Chondrocyte (in vitro differentiated cells): ENCODE data around the gene ANKUB1. TPM values are rescaled to one million over a fixed set of nuclear protein-coding genes. Genes with fewer than 3 reads are reported as not detected.

Experiments
- DNase-seq: peaks from one replicate; pipeline ENCODE4 v3.0.0; 2021; ENCODE audit warnings: mixed read lengths, low spot score
- H3K27ac Mint-ChIP-seq: one replicate; pipeline ENCODE4 v1.8.0; 2021; ENCODE audit warnings: mild to moderate bottlenecking, moderate library complexity, mixed read lengths; ENCODE audit not compliant: unreplicated experiment
- H3K27me3 Mint-ChIP-seq: 2 replicates; pipeline ENCODE4 v1.8.0; 2021; ENCODE audit warnings: low read depth, mixed read lengths
- H3K36me3 Mint-ChIP-seq: 2 replicates; pipeline ENCODE4 v1.8.0; 2021; ENCODE audit warnings: low read depth, mixed read lengths
- H3K4me1 Mint-ChIP-seq: 2 replicates; pipeline ENCODE4 v1.8.0; 2021; ENCODE audit warnings: low read depth, mild to moderate bottlenecking, mixed read lengths
- H3K4me3 Mint-ChIP-seq: one replicate; pipeline ENCODE4 v1.8.0; 2021; ENCODE audit warnings: mild to moderate bottlenecking, moderate library complexity, mixed read lengths; ENCODE audit not compliant: unreplicated experiment
- H3K9me3 Mint-ChIP-seq: 2 replicates; pipeline ENCODE4 v1.8.0; 2021; ENCODE audit warnings: low read depth, mixed read lengths
- total RNA-seq: library from RNA; stranded (reverse); gene quantifications from 3 replicates; pipeline ENCODE4 v1.2.1, GENCODE V29; 2021
- TF ChIP-seq, protein P1 (sequence below): fragments of 200-600 bp; sonication (generic); IDR thresholded peaks from 2 replicates; pipeline ENCODE4 v1.5.0; 2021; ENCODE audit warnings: antibody characterized with exemption, mild to moderate bottlenecking, moderate library complexity

ANKUB1 gene
- total RNA-seq, 1 donor from 2014 or later, result not detected

DNA sequence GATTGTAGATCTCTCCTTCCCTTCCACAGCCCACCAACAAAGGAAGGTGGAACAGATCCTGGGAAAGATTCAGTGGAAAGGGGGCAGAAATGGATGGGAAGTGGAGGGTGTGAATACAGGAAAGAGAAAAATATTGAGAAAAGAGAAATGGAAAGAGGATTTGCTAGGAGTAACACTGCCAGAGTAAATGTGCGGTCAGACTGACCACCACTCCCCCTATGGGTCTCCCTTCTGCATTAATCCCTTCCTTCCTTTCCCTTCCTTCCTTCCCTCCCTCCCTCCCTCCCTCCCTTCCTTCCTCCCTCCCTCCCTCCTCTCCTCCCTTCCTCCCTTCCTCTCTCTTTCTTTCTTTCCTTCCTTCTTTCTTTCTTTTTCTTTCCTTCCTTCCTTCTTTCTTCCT lies 28.1 kb downstream of the ANKUB1 start:
- H3K27me3 Mint-ChIP-seq, result peaks cover 16% of the 10 kb centered on the region
- TF ChIP-seq, protein P1, sequence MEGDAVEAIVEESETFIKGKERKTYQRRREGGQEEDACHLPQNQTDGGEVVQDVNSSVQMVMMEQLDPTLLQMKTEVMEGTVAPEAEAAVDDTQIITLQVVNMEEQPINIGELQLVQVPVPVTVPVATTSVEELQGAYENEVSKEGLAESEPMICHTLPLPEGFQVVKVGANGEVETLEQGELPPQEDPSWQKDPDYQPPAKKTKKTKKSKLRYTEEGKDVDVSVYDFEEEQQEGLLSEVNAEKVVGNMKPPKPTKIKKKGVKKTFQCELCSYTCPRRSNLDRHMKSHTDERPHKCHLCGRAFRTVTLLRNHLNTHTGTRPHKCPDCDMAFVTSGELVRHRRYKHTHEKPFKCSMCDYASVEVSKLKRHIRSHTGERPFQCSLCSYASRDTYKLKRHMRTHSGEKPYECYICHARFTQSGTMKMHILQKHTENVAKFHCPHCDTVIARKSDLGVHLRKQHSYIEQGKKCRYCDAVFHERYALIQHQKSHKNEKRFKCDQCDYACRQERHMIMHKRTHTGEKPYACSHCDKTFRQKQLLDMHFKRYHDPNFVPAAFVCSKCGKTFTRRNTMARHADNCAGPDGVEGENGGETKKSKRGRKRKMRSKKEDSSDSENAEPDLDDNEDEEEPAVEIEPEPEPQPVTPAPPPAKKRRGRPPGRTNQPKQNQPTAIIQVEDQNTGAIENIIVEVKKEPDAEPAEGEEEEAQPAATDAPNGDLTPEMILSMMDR, result no peak

DNA sequence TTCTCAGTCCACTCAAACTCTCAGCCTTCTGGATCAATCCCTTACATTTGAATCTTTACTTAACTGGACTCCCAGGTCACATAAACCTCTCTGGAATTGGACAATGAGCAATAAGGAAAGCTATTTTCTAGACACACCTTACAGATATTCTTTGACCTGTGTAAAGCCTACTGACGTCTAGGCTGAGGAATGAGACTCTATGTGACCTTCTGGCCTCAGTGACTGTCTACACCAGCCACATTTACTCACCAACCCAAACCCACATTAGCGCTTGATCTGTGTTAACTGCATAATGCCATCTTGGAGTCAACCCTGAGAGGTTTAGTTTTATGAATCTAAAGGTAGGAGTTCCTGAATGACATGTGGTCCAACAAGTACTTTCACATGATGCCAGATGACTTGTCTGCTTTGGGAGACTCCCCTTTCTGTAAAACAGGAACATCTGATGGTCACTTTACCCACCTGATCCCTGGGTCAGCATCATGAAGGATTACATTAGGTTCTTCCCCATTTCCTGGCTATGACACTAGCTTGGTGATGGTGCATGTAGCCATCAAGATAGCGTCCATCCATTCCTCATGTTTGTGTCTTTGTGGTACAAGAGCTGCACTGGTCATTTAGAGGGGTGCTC lies 28.7 kb downstream of the ANKUB1 start:
- Mint-ChIP-seq H3K4me3 (no peak overlapping the region), H3K27me3 (peaks cover 18% of the 10 kb centered on the region), H3K36me3 (no peaks in the 10 kb centered on the region), H3K4me1 (no peaks in the 10 kb centered on the region), H3K9me3 (no peaks in the 10 kb centered on the region), H3K27ac (no peak overlapping the region)
- no peak for DNase-seq
- TF ChIP-seq, protein P1, result no peak

More for the DNA sequence above, 28.1 kb downstream of the ANKUB1 start:
- H3K4me1 Mint-ChIP-seq, result no peaks in the 10 kb centered on the region
- no peaks in the 10 kb centered on the region for H3K36me3 Mint-ChIP-seq
- no peak overlapping the region for H3K27ac Mint-ChIP-seq
- H3K9me3 Mint-ChIP-seq, result no peaks in the 10 kb centered on the region
- no peak for DNase-seq
- no peak overlapping the region for H3K4me3 Mint-ChIP-seq

DNA sequence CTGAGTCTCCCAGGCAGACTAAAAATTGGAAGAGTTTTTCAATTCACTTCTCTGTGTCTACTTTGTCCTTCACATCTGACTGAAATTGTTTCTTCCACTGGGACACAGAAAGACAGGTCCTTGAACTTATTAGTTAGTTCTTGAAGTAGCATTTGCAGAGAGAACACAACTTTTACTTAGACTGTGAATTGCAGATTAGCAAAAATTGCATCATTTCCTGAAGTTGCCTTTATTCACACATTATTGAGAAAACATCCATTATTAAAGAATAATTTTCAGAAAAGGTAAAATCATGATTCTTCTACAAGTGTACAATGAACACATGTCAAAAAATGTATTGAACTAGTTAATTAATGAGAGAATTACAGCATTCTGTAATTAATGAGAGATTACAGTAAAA lies 38.6 kb downstream of the ANKUB1 start:
- H3K4me1 Mint-ChIP-seq, result peaks cover 25% of the 10 kb centered on the region
- no peaks in the 10 kb centered on the region for H3K9me3 Mint-ChIP-seq
- H3K36me3 Mint-ChIP-seq, result peaks cover 5% of the 10 kb centered on the region
- no peak overlapping the region for H3K27ac Mint-ChIP-seq
- TF ChIP-seq, protein P1, result no peak
- no peak for DNase-seq
- no peak overlapping the region for H3K4me3 Mint-ChIP-seq
- peaks cover 2% of the 10 kb centered on the region for H3K27me3 Mint-ChIP-seq

DNA sequence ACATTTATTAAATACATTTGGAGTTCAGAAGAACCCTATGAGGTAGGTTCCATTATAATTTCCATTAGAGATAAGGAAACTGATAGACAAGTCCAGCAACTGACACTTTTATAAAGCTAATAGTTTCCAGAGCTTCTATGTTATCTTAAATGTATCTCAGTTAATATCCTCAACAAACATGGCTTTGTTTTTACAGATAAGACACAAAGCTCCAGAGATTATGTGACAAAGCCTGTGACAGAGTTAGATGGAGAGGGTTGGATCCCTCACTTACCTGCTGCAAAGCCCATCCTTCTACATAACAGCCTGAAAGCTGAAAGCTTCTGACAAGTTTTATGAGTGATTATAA lies 39.6 kb downstream of the ANKUB1 start:
- peak overlapping the region; percentile 96 for H3K27ac Mint-ChIP-seq
- H3K27me3 Mint-ChIP-seq, result peaks cover 2% of the 10 kb centered on the region

DNA sequence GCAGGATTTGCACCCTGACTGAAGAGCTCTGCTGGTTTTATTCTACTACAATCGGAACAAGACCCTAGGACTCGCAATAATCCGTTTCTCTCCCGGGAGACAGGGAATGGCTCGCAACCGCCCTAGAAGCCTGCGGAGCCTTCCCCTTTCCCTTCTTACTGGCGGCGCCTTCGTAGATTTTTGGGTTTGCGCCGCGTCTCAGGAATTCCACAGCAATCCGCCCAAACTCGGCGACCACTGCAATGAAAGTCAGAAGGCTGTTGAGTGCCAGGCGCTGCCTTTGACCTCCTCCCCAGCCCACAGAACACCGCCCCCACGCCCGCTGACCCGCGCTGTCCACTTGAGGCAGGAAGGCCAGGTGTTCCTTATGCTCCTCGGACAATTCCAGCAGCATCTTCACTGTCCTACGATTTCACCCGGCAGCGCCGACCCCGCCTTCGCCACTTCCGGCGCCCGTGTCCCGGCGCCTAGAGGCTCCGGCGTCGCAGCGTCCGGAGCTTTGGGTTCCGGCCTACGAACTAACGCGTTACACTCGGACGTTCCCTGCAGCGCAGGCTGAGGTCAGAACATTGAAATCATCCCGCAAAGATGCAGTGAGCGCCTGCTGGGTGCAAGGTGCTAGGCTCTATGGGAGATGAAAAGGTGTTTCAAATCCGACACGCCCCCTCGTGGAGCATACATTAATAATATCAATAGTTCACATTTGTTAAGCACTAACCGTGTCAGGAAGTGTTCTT lies 40.1 kb downstream of the ANKUB1 start, which contains the start of gene COMMD2:
Gene COMMD2, minus strand, starts transcription at position 439 of the 737 bp plus-strand sequence. Its CDS starts 45 bp downstream, at position 394.
- Mint-ChIP-seq H3K4me1 (peaks cover 25% of the 10 kb centered on the region), H3K27ac (peak within 1 kb of the TSS; percentile 96), H3K4me3 (peak within 1 kb of the TSS; percentile 96), H3K36me3 (peaks cover 17% of the 10 kb centered on the region), H3K27me3 (peaks cover 2% of the 10 kb centered on the region), H3K9me3 (no peaks in the 10 kb centered on the region)
- DNase-seq, result peak; percentile 90
- TF ChIP-seq, protein P1, result peak; percentile 79

More for the DNA sequence above, 39.6 kb downstream of the ANKUB1 start:
- no peak for DNase-seq
- Mint-ChIP-seq H3K9me3 (no peaks in the 10 kb centered on the region), H3K36me3 (peaks cover 15% of the 10 kb centered on the region), H3K4me1 (peaks cover 25% of the 10 kb centered on the region), H3K4me3 (peak overlapping the region; percentile 96)
- TF ChIP-seq, protein P1, result peak; percentile 23
